SK-N-DZ (cell line): ENCODE results near the gene PTPN4.
"Not testable (repeated sequence)": the region's sequence is repeated elsewhere in the genome, so short reads cannot be mapped to it uniquely, and the experiment has no call there.

Experiments
- DNase-seq: peaks from one replicate; pipeline ENCODE4 v3.0.0-alpha.2; 2015; ENCODE audit warnings: low spot score

Gene PTPN4

GRCh38 chr2:119804409-119804808 lies 44.7 kb downstream of the PTPN4 start:
- DNase-seq: not testable (repeated sequence)

GRCh38 chr2:119808516-119809147 lies 48.9 kb downstream of the PTPN4 start:
- no peak for DNase-seq

DNA sequence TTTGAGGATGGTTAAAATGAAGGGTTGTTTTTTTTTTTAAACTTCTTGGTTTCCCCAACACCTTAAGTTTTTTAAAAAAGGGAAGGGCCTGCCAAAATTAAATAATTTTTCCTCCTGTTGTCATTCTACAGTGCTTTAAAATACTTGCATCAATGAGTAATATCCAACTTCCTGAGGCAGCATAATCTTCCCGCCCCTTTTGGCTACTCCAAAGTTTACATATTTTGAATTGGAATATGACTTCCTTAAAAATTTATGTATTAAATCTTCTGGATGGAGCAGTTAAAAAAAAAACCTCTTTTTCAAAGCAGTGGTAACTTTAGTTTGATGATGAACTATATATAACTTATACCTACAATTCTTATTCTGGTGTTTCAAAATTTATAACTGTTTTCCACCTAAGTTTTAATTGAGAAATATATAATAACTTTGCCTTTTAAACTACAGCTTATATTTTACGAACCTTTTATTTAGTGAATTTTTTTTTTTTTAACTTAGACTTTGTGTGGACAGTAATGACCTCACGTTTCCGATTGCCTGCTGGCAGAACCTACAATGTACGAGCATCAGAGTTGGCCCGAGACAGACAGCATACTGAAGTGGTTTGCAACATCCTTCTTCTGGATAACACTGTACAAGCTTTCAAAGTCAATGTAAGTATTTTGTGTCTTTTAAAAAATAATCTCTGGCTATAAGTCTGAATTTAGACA lies 49.8 kb downstream of the PTPN4 start:
- DNase-seq: no peak

DNA sequence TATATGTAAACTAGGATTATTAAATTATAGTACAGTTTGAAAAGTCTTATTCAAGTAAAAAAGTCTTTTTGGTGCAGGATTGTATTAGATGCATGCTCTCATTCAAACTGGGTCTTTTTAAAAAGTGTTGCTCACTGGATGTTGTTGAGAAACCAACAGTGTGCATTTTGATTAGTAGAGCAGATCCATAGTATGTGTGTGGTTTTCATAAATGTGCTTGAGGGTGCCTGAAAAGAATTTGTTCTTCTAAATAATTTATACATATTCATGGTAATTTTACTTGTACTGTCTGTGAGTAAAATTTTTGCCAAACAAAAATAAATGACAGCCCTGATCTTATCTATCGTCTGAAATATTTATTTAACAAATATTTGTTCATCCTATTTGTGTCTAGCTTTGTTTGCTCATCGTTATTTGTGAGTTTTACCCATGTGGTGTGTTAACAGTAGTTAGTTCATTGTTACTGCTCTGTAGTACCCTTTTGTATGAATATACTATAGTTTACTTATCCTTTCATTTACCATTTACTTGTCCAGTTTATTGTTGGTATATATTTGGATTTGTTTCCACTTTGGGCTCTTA lies 50.4 kb downstream of the PTPN4 start:
- DNase-seq: no peak

DNA sequence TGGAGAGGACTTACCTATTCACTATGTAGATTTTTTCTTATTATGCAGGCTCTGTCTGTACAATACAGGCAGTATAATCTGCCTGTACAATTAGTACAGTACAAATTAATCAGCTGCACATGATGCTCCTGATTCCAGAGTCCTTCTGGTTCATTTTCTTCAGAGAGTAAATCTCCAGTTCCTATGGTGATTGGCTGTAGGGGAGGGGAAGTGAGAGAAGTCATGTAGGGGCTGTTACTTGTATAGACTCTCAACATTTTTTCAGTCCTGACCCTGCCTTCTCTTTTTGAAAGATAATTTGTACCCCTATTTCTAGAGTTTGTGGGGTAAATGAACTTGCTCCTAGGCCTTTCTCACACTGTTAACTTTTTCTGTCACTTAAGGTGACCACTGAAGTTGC lies 54.5 kb downstream of the PTPN4 start:
- no peak for DNase-seq

GRCh38 chr2:119818792-119819191 lies 59.1 kb downstream of the PTPN4 start:
- no peak for DNase-seq

DNA sequence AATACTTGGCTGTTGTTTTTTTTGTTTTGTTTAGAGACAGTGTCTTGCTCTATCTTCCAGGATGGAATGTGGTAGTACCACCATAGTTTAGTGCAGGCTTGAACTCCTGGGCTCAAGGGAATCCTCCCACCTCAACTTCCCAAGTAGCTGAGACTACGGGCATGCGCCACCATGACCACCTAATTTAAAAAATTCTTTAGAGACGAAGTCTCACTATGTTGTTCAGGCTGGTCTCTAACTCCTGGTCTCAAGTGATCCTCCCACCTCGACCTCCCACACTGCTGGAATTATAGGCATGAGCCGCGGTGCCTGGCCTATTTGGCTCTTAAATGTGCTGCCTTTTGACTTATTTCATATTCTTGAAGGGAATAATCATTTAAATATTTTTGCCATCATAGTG lies 60.1 kb downstream of the PTPN4 start:
- DNase-seq: no peak

DNA sequence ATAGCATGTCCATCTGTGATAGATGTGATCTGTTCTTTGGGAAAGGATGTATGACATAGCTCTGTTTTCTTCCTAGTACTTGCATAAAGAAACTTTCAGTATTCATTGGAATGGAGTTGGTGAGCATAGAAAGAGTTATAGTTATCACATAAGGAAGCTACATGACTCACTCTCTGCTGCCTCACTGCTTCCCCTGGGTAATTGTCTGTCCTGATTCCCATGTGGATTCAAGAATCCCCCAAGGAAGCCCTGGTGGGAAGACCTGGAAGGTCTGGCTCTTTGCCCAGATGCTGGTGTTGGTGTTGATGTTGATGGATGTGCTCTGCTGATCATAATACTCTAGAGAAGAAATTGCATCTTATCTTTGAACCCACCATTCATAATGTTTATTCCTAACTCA lies 60.6 kb downstream of the PTPN4 start:
- DNase-seq: peak; percentile 22

DNA sequence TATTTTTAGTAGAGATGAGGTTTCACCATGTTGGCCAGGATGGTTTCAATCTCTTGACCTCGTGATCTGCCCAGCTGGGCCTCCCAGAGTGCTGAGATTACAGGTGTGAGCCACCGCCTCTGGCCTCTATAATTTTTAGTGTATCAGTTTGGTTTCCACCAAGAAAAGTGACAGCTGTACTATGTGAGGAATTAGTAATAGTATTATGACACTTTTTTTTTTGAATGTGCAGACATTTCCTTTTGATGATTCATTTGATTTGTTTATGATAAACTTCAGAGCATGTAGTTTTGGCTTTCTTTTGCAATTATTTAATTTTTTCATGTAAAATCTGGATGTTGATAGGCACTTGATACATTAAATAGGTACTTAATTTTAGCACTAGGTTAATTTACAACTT lies 61.5 kb downstream of the PTPN4 start:
- DNase-seq: no peak

DNA sequence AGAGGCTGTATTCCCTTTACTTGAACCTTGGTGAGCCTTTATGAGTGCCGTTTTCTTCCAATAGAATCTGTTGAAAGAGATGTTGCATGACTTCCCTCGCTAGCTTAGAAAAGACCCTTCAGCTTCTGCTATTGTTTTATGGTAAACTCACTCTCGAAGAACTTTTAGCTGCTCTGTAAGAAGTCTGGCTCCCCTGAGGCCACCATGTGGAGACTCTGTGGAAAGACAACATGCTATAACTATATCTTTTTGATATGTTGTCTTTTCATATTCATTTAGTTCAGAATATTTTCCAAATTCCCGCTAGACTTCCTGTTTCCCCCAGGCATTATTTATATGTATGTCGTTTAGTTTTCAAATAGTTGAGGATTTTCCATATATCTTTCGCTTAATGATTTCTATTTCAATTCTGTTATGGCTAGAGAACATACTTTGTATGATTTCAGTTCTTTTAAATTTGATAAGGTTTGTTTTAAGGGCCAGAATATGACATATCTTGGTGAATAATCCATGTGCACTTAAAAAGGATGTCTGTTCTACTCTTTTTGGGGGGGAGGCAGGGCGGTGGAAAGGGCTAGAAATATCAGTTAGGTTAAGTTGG lies 64.1 kb downstream of the PTPN4 start:
- peak; percentile 8 for DNase-seq

GRCh38 chr2:119826370-119826961 lies 66.7 kb downstream of the PTPN4 start:
- peak; percentile 28 for DNase-seq

DNA sequence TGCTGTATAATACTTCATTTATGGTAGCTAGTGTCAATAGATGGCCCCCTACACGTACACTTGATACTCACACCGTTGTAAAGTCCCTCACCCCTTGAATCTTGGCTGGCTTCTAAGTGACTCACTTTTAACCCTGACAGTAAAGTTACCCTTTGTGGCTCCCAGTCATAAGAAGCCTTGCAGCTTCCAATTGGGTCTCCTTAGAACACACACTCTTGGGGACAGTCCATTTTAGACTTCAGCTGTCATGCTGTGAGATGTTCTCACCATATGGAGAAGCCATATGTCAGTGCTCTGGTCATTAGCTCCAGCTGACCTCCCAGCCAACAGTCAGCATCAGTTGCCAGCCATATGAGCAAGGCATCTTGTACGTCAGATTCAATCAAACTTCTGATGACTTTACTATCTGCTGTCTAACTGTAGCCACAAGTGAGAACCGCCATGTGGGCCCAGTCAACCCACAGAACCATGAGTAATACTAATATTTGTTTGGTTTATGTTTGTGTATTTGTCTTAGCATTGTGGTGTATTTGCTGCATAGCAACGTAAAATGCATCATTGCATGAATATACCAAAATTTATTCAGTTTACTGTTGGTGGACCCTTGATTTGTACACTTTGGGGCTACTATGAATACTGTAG lies 68.3 kb downstream of the PTPN4 start:
- DNase-seq: no peak

- no peak for DNase-seq
Observed at GRCh38 chr2:119836455-119837142, 76.9 kb downstream of the PTPN4 start.

- no peak for DNase-seq
Observed at GRCh38 chr2:119837350-119837749, 77.6 kb downstream of the PTPN4 start.

- no peak for DNase-seq
Observed at GRCh38 chr2:119837759-119838158, 78.0 kb downstream of the PTPN4 start.

GRCh38 chr2:119838179-119838578 lies 78.5 kb downstream of the PTPN4 start:
- no peak for DNase-seq

- DNase-seq: no peak
Observed at GRCh38 chr2:119841550-119841949, 81.8 kb downstream of the PTPN4 start.

GRCh38 chr2:119846021-119846420 lies 86.3 kb downstream of the PTPN4 start:
- no peak for DNase-seq

DNA sequence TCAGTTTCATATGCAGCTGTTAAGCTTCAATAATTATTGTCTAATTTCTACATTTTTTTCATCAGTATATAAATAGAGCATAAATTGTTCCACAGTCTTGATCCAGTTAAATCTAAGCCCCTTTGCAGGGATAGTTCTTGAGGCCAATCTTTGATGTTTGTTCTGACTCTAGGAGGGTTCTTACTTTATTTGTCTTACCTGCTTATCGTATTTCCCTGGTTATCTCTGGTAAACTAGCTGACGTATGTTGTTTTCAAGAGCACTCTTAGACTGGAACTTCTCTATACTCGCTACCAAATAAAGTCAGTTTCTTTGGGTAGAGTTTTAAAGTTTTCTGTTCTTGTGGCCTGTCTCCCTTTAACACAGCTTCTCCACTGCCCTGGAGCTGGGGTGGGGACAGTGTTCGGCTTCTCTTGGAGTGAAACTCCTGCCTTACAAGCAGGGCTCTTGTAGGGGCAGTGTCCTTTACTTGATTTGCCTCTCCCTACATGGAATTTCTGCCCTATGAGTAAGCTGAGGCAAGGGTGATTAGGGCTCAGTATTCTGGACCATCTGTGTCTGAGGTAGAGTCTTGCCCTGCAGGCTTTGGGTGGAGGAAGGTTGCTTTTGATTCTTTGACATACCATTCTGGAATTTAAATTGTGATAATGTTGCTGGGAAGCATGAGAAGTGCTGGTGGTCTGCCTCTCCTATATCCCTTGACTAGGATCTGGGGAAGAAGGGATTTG lies 90.3 kb downstream of the PTPN4 start:
- no peak for DNase-seq

- DNase-seq: no peak
Observed at GRCh38 chr2:119852214-119852613, 92.5 kb downstream of the PTPN4 start.
